ENCODE measurements around the gene SLC16A1.
"Not testable (repeated sequence)": the region's sequence is repeated elsewhere in the genome, so short reads cannot be mapped to it uniquely, and the experiment has no call there.

SLC16A1 gene

DNA sequence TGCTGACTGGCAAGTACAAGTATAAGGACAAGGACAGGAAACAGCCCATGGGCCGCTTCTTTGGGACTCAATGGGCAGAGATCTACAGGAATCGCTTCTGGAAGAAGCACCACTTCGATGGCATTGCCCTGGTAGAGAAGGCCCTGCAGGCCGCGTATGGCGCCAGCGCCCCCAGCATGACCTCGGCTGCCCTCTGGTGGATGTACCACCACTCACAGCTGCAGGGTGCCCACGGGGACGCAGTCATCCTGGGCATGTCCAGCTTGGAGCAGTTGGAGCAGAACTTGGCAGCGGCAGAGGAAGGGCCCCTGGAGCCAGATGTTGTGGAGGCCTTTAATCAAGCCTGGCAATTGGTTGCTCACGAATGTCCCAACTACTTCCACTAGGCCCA, 32.0 kb downstream of the SLC16A1 start:
- no peak for DNase-seq (ENCODE audit: low read depth)

DNA sequence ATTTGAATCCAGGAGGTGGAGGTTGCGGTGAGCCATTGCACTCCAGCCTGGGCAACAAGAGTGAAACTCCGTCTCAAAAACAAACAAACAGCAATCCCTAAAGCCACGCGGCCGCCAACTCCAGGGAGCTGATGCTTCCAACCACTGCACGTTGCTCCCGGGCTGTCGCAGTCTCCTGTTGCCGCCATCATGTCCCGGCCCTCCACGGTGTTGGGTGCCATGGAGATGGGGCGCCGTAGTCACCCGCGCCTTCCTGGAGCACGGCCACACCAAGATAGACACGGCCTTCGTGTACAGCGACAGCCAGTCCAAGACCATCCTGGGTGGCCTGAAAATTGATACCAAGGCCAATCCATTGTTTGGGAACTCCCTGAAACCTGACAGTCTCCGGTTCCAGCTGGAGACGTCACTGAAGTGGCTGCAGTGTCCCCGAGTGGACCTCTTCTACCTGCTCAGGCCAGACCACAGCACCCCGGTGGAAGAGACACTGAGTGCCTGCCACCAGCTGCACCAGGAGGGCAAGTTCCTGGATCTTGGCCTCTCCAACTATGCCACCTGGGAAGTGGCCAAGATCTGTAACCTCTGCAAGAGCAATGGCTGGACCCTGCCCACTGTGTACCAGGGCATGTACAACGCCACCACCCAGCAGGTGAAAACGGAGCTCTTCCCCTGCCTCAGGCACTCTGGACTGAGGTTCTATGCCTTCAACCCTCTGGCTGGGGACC, 32.6 kb downstream of the SLC16A1 start:
- DNase-seq (ENCODE audit: low read depth): no peak

- no peak for DNase-seq (ENCODE audit: low read depth)
These were observed 44.3 kb downstream of the SLC16A1 start for GRCh38 chr1:112911506-112912220.

DNA sequence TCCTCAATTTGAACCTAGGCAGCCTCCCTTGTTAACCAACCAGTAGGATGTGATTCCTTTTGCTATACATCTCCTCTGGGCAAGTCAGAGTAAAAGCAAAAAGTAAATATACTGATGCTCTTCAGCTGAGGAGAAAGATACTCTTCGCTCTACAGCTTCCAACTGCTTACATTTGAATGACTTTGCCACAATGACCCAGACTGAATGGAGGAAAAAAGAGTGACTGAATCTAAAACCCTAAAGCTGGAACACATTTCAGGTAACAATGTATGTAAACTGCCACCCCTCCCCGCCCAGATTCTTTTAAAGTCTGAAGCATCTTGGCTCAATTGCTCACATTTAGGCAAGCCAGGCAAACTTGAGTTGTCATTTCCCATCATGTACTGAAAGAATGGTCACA, 46.1 kb downstream of the SLC16A1 start:
- DNase-seq (ENCODE audit: low read depth): no peak

GRCh38 chr1:112906150-112906698, 49.8 kb downstream of the SLC16A1 start:
- no peak for DNase-seq (ENCODE audit: low read depth)

DNA sequence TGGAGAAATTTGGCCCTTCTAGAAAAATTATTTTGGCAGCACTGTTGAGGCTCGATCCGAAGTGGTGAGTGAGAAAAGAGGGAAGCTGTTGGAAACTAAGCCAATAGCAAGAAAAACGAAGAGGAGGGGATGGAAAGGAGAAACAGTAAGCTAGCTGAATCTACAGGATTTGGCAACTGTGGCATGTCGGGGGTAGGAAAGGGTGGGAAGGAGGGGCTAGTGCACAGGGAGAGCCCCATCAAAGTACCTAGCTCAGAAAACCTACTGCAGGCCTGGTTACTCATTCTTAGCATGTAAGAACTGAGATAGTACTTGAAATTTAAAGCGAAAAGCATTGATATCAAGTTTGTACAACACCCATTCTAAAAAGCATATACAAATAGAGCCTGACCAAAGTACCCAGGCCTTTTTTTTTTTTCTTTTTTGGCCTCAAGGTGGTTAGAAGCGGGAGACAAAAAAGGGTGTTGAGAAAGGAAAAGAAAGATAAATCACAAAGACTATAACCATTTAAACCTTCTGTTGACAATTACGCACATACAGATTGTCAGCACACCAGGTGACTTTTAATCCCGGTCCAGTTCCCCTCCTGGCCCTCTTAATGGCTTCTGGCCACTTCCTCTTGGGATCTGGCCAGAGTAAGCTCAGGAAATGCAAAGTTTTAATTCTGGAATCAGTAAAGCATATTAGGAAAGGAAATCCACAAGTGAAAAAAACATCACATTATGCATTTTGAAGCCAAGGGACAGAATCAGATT, 50.4 kb downstream of the SLC16A1 start:
- DNase-seq (ENCODE audit: low read depth): no peak

GRCh38 chr1:112904831-112905261, 51.1 kb downstream of the SLC16A1 start:
- no peak for DNase-seq (ENCODE audit: low read depth)

- peak; percentile 93 for DNase-seq (ENCODE audit: low read depth)
These were observed 51.7 kb downstream of the SLC16A1 start for GRCh38 chr1:112904071-112904830.

DNA sequence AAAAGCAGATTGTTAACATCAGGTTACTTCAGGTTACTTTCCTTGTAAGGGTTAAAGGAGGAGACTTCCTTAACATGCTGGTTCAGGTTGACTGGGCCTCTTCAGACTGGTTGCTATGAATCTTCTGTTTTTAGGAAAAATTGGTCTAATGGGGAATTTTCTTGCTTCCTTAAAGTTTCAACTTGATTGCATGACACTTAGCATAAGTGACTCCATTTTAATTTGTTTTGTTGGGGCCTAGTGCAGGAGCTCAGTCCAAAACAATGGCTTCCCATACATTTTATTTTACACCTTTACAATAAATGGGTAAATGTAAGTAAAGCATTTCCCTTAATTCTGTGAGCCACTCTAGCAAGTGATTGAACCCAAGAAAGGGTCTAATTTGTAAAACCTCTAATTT, 53.8 kb downstream of the SLC16A1 start:
- DNase-seq (ENCODE audit: low read depth): no peak

DNA sequence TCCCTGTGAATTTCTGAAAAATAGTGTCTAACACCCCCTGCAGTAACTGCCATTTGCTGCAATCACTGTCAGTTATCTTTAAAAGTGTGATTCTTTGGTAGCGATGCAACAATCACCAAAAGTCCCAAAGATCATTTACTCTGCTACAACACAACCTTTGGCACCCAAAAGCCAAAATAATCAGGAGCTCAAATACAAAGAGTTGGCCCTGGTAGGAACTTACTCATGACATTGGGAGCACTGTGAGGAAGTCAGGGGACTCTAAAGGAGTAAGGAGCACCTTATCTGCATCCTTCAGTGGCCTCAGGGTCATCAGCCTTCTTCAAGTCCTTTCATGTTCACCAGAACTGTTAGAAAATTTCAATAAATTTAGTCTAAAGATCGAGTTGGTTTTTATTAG, 54.6 kb downstream of the SLC16A1 start:
- no peak for DNase-seq (ENCODE audit: low read depth)

- DNase-seq (ENCODE audit: low read depth): no peak
These were observed 59.2 kb downstream of the SLC16A1 start for GRCh38 chr1:112896783-112897182.

GRCh38 chr1:112894561-112895011, 61.4 kb downstream of the SLC16A1 start:
- DNase-seq (ENCODE audit: low read depth): no peak

- no peak for DNase-seq (ENCODE audit: low read depth)
These were observed 62.0 kb downstream of the SLC16A1 start for GRCh38 chr1:112894010-112894292.

DNA sequence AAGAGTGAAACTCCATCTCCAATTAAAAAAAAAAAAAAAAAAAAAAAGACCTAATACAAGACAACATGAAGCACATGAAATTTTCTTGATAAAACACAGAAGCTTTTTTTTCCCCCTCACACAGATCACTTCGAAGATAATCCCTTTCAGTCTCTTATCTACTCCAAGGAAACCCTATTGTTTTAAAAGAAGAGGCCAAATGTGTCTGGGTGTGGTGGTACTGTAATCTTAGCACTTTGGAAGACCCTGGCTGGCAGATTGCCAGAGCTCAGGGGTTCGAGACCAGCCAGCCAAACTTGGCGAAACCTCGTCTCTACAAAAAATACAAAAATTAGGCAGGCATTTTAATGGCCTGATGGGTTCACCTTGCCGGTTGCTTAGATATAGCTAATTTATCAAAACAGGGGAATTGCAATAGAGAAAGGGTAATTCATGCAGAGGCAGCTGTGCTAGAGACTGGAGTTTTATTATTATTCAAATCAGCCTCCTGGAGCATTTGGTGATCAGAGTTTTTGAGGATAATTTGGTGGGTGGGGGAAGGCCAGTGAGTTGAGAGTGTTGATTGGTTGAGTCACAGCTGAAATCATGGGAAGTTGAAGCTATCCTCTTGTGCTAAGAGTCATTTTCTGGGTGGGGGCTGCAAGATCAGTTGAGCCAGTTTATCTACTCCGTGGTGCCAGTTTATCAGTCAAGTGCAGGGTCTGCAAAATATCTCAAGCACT, 62.5 kb downstream of the SLC16A1 start:
- no peak for DNase-seq (ENCODE audit: low read depth)

GRCh38 chr1:112889906-112890305, 66.1 kb downstream of the SLC16A1 start:
- not testable (repeated sequence) for DNase-seq (ENCODE audit: low read depth)

DNA sequence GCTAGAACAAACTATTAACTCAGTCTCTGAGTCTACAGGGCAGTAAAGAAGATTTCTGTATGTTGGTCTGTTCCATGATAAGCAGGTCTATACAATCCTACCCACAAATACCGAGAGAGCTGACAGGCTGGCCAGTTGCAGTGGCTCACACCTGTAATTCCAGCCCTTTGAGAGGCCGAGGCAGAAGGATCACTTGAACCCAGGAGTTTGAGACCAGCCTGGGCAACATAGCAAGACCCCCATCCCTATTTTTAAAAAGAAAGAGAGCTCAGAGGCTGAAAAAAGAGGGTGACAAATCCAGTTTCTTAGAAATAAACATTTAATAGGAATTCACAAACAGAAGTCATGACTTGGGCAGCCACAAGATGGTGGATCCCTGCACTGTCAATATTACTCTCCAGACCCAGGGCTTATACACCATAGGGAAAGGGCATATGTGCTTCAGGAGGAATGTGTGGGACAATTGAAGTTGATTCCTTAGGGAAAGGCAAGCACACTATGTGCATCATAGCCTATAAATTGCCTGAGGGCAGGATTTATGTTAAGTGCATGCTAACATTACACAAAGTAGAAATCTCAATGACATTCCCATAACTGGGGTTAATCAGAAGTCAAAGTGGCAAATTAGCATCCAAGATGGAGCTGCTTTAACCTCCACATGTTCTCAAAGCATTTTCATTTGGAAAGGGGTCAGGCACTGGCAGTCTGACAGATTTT, 66.8 kb downstream of the SLC16A1 start:
- DNase-seq (ENCODE audit: low read depth): no peak

GRCh38 chr1:112888630-112889029, 67.4 kb downstream of the SLC16A1 start:
- DNase-seq (ENCODE audit: low read depth): no peak

DNA sequence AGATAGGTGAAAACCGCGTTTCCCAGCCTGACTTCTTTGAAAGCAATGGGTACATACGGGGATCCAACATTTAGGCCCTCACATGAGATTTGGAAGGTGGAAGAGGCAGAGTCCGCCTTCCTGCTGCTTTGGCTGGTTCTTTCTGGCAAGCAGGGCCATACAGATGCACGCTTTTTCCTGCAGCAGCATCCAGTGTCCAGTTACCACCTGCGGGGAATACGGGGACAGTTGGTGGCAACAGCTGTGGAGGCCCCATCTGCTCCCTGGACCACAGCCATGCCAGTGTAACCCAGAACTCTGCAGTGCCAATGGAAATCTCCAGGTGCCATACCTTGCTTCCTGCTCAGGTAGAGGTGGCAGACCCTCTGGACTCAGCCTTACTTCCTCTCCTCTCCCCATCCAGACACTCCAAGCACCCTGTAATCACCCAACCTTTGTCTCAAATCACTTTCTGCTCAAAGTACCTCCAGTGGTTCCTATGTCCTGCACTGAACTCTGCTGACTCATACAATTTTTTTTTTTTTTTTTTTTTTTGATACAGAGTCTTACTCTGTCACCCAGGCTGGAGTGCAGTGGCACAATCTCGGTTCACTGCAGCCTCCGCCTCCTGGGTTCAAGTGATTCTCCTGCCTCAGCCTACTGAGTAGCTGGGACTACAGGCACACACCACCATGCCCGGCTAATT, 68.3 kb downstream of the SLC16A1 start:
- no peak for DNase-seq (ENCODE audit: low read depth)

GRCh38 chr1:112884996-112885395, 71.0 kb downstream of the SLC16A1 start:
- not testable (repeated sequence) for DNase-seq (ENCODE audit: low read depth)

GRCh38 chr1:112882271-112882744, 73.7 kb downstream of the SLC16A1 start:
- DNase-seq (ENCODE audit: low read depth): no peak
